IMR-90 (cell line): ENCODE data around the gene MAML3. TPM values are rescaled to one million over a fixed set of nuclear protein-coding genes. Genes with fewer than 3 reads are reported as not detected.

ENCODE experiments used
- ATAC-seq: fragments of 200-7000 bp; cut with Tn5 transposase; 2 replicates; pipeline ENCODE4 v1.9.1; 2020; ENCODE audit warnings: low read depth, mild to moderate bottlenecking, moderate library complexity
- BruUV-seq: library from RNA; stranded (reverse); fragments of 400-500 nt; replicated peaks from 2 replicates; lab custom pipeline; 2021; lab: Mats Ljungman, UMichigan
- CTCF ChIA-PET: fragments of 300-600 bp; formaldehyde crosslinking; extraction: SDS; loops from one replicate; lab custom pipeline; 2021; ENCODE audit warnings: antibody characterized with exemption; lab: Yijun Ruan, JAX
- POLR2A ChIA-PET: fragments of 300-600 bp; sonication (Branson Sonifier 250); formaldehyde crosslinking; loops from one replicate; lab custom pipeline; 2022; ENCODE audit warnings: antibody characterized with exemption; ENCODE audit not compliant: unreplicated experiment; lab: Charles Lee
- DNase-seq: peaks from one replicate; pipeline ENCODE4 v3.0.0; 2013
- H2AFZ ChIP-seq: replicated peaks from 2 replicates; pipeline ENCODE3; 2013; ENCODE audit warnings: low read length, mild to moderate bottlenecking; ENCODE audit not compliant: poor library complexity
- H2AK5ac ChIP-seq: 2 replicates; pipeline ENCODE4 v1.6.1; 2013; ENCODE audit warnings: low read depth, low read length, inconsistent platforms
- H2AK9ac ChIP-seq: replicated peaks from 2 replicates; pipeline ENCODE3; 2013; ENCODE audit warnings: mild to moderate bottlenecking, low read depth, low read length, moderate library complexity; ENCODE audit not compliant: poor library complexity
- H2BK120ac ChIP-seq: 2 replicates; pipeline ENCODE4 v1.6.1; 2013; ENCODE audit warnings: low read depth, low read length, inconsistent platforms
- H2BK15ac ChIP-seq: 3 replicates; pipeline ENCODE4 v1.6.1; 2013; ENCODE audit warnings: low read depth, low read length, inconsistent platforms
- H2BK20ac ChIP-seq: 2 replicates; pipeline ENCODE4 v1.6.1; 2013; ENCODE audit warnings: low read depth, mild to moderate bottlenecking, inconsistent platforms, low read length, moderate library complexity
- H2BK5ac ChIP-seq: 2 replicates; pipeline ENCODE4 v1.6.1; 2013; ENCODE audit warnings: mild to moderate bottlenecking, low read depth, low read length, inconsistent platforms; ENCODE audit not compliant: poor library complexity, severe bottlenecking
- H3K14ac ChIP-seq: replicated peaks from 2 replicates; pipeline ENCODE4 v1.6.1; 2013; ENCODE audit warnings: low read depth, low read length, inconsistent platforms
- H3K18ac ChIP-seq: 2 replicates; pipeline ENCODE4 v1.6.1; 2013; ENCODE audit warnings: low read depth, low read length, control low read depth
- H3K23ac ChIP-seq: 2 replicates; pipeline ENCODE4 v1.6.1; 2013; ENCODE audit warnings: low read depth, low read length, inconsistent platforms
- H3K27ac ChIP-seq: 2 replicates; pipeline ENCODE4 v1.5.1; 2013; ENCODE audit warnings: mild to moderate bottlenecking, control low read depth, low read length; ENCODE audit not compliant: insufficient read depth
- H3K27me3 ChIP-seq: 2 replicates; pipeline ENCODE4 v1.6.1; 2013; ENCODE audit warnings: low read length; ENCODE audit not compliant: control insufficient read depth, insufficient read depth
- H3K36me3 ChIP-seq: 2 replicates; pipeline ENCODE4 v1.6.1; 2013; ENCODE audit warnings: low read length, mixed read lengths; ENCODE audit not compliant: control insufficient read depth, insufficient read depth
- H3K4ac ChIP-seq: 2 replicates; pipeline ENCODE4 v1.6.1; 2013; ENCODE audit warnings: low read depth, low read length, inconsistent platforms
- H3K4me1 ChIP-seq: 2 replicates; pipeline ENCODE4 v1.6.1; 2013; ENCODE audit warnings: low read length, mixed read lengths; ENCODE audit not compliant: control insufficient read depth, insufficient read depth
- H3K4me2 ChIP-seq: 2 replicates; pipeline ENCODE4 v1.6.1; 2013; ENCODE audit warnings: low read depth, mild to moderate bottlenecking, control low read depth, low read length, moderate library complexity
- H3K4me3 ChIP-seq: 2 replicates; pipeline ENCODE4 v1.5.1; 2013; ENCODE audit warnings: low read depth, mild to moderate bottlenecking, control low read depth, low read length, moderate library complexity; ENCODE audit not compliant: insufficient read depth
- H3K56ac ChIP-seq: 2 replicates; pipeline ENCODE4 v1.6.1; 2013; ENCODE audit warnings: low read length, inconsistent platforms; ENCODE audit not compliant: insufficient read depth; ENCODE audit errors: extremely low read depth
- H3K79me1 ChIP-seq, 2 experiments: 2 replicates each; pipeline ENCODE4 v1.6.1; 2013; ENCODE audit warnings: low read length in 2 of 2, inconsistent platforms in 1 of 2, low read depth in 1 of 2
- H3K9ac ChIP-seq: 2 replicates; pipeline ENCODE4 v1.6.1; 2013; ENCODE audit warnings: low read depth, low read length, control low read depth
- H3K9me1 ChIP-seq: 2 replicates; pipeline ENCODE4 v1.6.1; 2013; ENCODE audit warnings: low read length, inconsistent platforms; ENCODE audit not compliant: insufficient read depth
- H3K9me3 ChIP-seq: 2 replicates; pipeline ENCODE4 v1.6.1; 2013; ENCODE audit warnings: low read length; ENCODE audit not compliant: control insufficient read depth, insufficient read depth
- H4K20me1 ChIP-seq: 2 replicates; pipeline ENCODE4 v1.6.1; 2013; ENCODE audit warnings: low read length, inconsistent platforms; ENCODE audit not compliant: insufficient read depth
- H4K5ac ChIP-seq: 2 replicates; pipeline ENCODE4 v1.6.1; 2013; ENCODE audit warnings: mild to moderate bottlenecking, low read depth, low read length, control low read depth
- H4K8ac ChIP-seq, 2 experiments: 2 replicates each; pipeline ENCODE4 v1.6.1; 2013; ENCODE audit warnings: low read depth in 2 of 2, low read length in 2 of 2, control low read depth in 1 of 2, inconsistent platforms in 1 of 2
- H4K91ac ChIP-seq: 2 replicates; pipeline ENCODE4 v1.6.1; 2013; ENCODE audit warnings: low read depth, low read length, inconsistent platforms; ENCODE audit not compliant: insufficient read depth
- CEBPB ChIP-seq: IDR thresholded peaks from 2 replicates; pipeline ENCODE4 v1.6.1; 2012; ENCODE audit warnings: low read depth, low read length, improper control_type of control experiment
- CHD1 ChIP-seq: IDR thresholded peaks from 2 replicates; pipeline ENCODE4 v1.6.1; 2012; ENCODE audit warnings: low read depth, low read length, improper control_type of control experiment
- MAZ ChIP-seq: IDR thresholded peaks from 2 replicates; pipeline ENCODE4 v1.6.1; 2012; ENCODE audit warnings: low read depth, mild to moderate bottlenecking, low read length, improper control_type of control experiment, moderate library complexity, borderline replicate concordance
- RFX5 ChIP-seq: IDR thresholded peaks from 2 replicates; pipeline ENCODE4 v1.8.0; 2012; ENCODE audit warnings: low read depth, mild to moderate bottlenecking, low read length, moderate library complexity
- SMC3 ChIP-seq: fragments of 150-350 bp; IDR thresholded peaks from 2 replicates; pipeline ENCODE4 v1.6.1; 2016; ENCODE audit warnings: low read depth, mild to moderate bottlenecking, antibody characterized with exemption, low read length, moderate library complexity
- WGBS, 2 experiments: methylation state at CpG; one replicate each; pipeline versions ENCODE4 v1.1.5 to v1.1.7; 2013; ENCODE audit warnings: missing lambda C conversion rate in 2 of 2; ENCODE audit not compliant: insufficient read length in 1 of 2; ENCODE audit errors: extremely low coverage in 2 of 2; 5-methylcytosine and 5-hydroxymethylcytosine counted together
- dilution Hi-C: fragments of 300-500 bp; cut with HindIII; formaldehyde crosslinking; loops from one replicate; pipeline ENCODE4 v1.14.3; 2018; ENCODE audit warnings: low sequenced_read_pairs; ENCODE audit not compliant: unreplicated experiment
- in situ Hi-C: fragments of 300-500 bp; cut with MboI; formaldehyde crosslinking; loops from 3 replicates; pipeline ENCODE4 v1.14.3; 2019; ENCODE audit warnings: low sequenced_read_pairs, inconsistent platforms, mixed read lengths
- intact Hi-C: fragments of 100-400 bp; cut with micrococcal nuclease; formaldehyde crosslinking; loops from 2 replicates; pipeline ENCODE4 v1.10.0; 2022
- polyA plus RNA-seq, 3 experiments: library from polyadenylated mRNA; depleted of rRNA; stranded (reverse); fragments of >200 nt; gene quantifications; 2 replicates each; pipeline ENCODE4 v1.2.3, GENCODE V29; 2012; ENCODE audit warnings: low replicate concordance in 1 of 3
- total RNA-seq: library from RNA; depleted of rRNA; stranded (reverse); fragments of >200 nt; gene quantifications from 2 replicates; pipeline ENCODE4 v1.2.3, GENCODE V29; 2012
- TF ChIP-seq, protein P1 (sequence below): fragments of 150-350 bp; IDR thresholded peaks from 2 replicates; pipeline ENCODE4 v1.6.1; 2017; ENCODE audit warnings: mild to moderate bottlenecking, antibody characterized with exemption, low read length, low read depth

MAML3 gene
- total and polyA plus RNA-seq, 2 of the 4 experiments (the other 2 are of a cell fraction): 0.90 to 1.7 TPM

DNA sequence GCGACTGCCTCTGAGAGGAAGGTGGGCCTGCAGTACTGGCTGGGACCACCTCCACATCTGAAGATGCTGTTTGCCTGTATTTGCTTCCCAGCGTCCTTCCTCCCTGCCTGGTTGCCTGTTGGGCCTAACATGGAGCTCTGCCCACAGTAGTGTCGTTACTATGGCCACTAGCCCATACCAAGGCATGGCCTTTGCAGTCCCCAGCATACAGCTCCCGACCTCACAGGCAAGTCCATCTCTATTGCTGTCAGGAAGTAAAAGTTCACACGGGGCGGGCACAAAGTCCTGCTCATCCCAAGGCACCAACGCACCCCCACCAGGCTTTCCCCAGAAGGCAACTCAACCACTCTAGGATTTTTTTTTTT is 71.6 kb downstream of the MAML3 start:
- H3K27ac ChIP-seq: peak overlapping the region; percentile 49
- in situ Hi-C loops: no loop called here
- peak overlapping the region; percentile 83 for H2BK20ac ChIP-seq
- peak overlapping the region; percentile 61 for H3K14ac ChIP-seq
- ATAC-seq (no peak; the same call in 1 of the 2 replicates), DNase-seq (no peak)
- intact Hi-C loops: loop anchor here (5.0 kb wide), 1 partner anchor 55 kb away; no protein-coding TSS in a partner anchor
- H3K79me1 ChIP-seq: peaks cover 14 to 39% of the 10 kb centered on the region in 2 experiments
- peak overlapping the region; percentile 46 for H2BK5ac ChIP-seq
- H2BK120ac ChIP-seq: peak overlapping the region; percentile 91
- no peaks in the 10 kb centered on the region for H3K9me3 ChIP-seq
- H4K5ac ChIP-seq: peak overlapping the region; percentile 65
- peak overlapping the region; percentile 84 to 96; a peak in 3 of 4 replicates for H4K8ac ChIP-seq
- 44% methylated on average over 2 of the region's 7 CpGs; no CpG with 5 or more reads in 1 of the 2 experiments for WGBS, 2 experiments
- H3K9me1 ChIP-seq: peaks cover 18% of the 10 kb centered on the region
- H4K91ac ChIP-seq: peak overlapping the region; percentile 79
- H3K56ac ChIP-seq: peak overlapping the region; percentile 64; the same call in 1 of the 2 replicates
- H3K18ac ChIP-seq: peak overlapping the region; percentile 56
- no peaks in the 10 kb centered on the region for H3K36me3 ChIP-seq
- H3K4me3 ChIP-seq: no peak overlapping the region
- ChIA-PET CTCF (interaction anchor here (0.5 to 1.4 kb wide), 3 partner anchors 12 to 1862 kb away, joined by 3 read pairs; no protein-coding TSS in a partner anchor), POLR2A (interaction anchor here (0.6 kb wide), 1 partner anchor 715 kb away, joined by 6 read pairs; no protein-coding TSS in a partner anchor)
- H2BK15ac ChIP-seq: peak overlapping the region; percentile 85; the same call in 2 of the 3 replicates
- no peaks in the 10 kb centered on the region for H3K27me3 ChIP-seq
- H4K20me1 ChIP-seq: no peaks in the 10 kb centered on the region
- dilution Hi-C loops: no loop called here
- peak overlapping the region; percentile 75; the same call in 1 of the 2 replicates for H3K23ac ChIP-seq
- H2AK5ac ChIP-seq: peak overlapping the region; percentile 94
- TF ChIP-seq SMC3 (no peak), CHD1 (no peak), CEBPB (no peak), RFX5 (no peak), MAZ (no peak)
- TF ChIP-seq, protein P1, sequence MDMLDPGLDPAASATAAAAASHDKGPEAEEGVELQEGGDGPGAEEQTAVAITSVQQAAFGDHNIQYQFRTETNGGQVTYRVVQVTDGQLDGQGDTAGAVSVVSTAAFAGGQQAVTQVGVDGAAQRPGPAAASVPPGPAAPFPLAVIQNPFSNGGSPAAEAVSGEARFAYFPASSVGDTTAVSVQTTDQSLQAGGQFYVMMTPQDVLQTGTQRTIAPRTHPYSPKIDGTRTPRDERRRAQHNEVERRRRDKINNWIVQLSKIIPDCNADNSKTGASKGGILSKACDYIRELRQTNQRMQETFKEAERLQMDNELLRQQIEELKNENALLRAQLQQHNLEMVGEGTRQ: no peak
- peaks cover 36% of the 10 kb centered on the region for H3K4me1 ChIP-seq
- H3K9ac ChIP-seq: peak overlapping the region; percentile 23
- no TSS peak for BruUV-seq
- peak overlapping the region; percentile 79 for H3K4me2 ChIP-seq
- peak overlapping the region; percentile 57 for H2AK9ac ChIP-seq
- H3K4ac ChIP-seq: peak overlapping the region; percentile 92
- peak overlapping the region; percentile 85 for H2AFZ ChIP-seq
